Measurements from ENCODE around the gene PTPN3. TPM values are rescaled to one million over a fixed set of nuclear protein-coding genes. Genes with fewer than 3 reads are reported as not detected.

Gene PTPN3
- total RNA-seq, 2 donors from 2014 or later: 11.0 to 16.3 TPM

DNA sequence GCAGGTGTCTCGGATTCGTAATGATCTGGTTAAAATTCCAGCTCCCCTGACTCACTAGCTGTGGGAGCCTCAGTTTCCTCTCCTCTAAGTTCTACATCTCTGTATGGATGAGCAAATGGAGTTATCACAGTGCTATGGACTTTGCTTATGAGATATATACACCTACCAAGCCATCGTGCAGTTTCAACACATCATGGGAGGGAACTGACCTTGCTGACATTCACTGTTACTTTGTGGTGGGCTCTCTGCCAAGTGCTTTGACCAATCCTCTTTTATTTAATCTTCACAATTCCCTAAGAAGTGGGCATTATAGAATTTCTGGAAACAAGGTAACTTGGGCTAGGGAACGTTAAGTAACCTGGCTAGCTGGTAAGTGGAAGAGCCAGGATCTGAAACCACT, 70.2 kb downstream of the PTPN3 start:
- H3K36me3 ChIP-seq: no peaks in the 10 kb centered on the region
- no peak for DNase-seq (ENCODE audit: low spot score)
- 79% methylated on average over 4 of the region's 4 CpGs for WGBS
- H3K27ac ChIP-seq: no peak overlapping the region
- no peak overlapping the region for H3K4me3 ChIP-seq
- intact Hi-C loops (cut with DNase I): no loop called here
- H3K27me3 ChIP-seq (replicated peaks; ENCODE audit: insufficient read depth): no peaks in the 10 kb centered on the region
- no peaks in the 10 kb centered on the region for H3K4me1 ChIP-seq (replicated peaks)
- no peaks in the 10 kb centered on the region for H3K9me3 ChIP-seq
- no peak for TF ChIP-seq POLR2A (IDR thresholded peaks at IDR 0.05)
- TF ChIP-seq, protein P1, sequence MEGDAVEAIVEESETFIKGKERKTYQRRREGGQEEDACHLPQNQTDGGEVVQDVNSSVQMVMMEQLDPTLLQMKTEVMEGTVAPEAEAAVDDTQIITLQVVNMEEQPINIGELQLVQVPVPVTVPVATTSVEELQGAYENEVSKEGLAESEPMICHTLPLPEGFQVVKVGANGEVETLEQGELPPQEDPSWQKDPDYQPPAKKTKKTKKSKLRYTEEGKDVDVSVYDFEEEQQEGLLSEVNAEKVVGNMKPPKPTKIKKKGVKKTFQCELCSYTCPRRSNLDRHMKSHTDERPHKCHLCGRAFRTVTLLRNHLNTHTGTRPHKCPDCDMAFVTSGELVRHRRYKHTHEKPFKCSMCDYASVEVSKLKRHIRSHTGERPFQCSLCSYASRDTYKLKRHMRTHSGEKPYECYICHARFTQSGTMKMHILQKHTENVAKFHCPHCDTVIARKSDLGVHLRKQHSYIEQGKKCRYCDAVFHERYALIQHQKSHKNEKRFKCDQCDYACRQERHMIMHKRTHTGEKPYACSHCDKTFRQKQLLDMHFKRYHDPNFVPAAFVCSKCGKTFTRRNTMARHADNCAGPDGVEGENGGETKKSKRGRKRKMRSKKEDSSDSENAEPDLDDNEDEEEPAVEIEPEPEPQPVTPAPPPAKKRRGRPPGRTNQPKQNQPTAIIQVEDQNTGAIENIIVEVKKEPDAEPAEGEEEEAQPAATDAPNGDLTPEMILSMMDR (IDR thresholded peaks at IDR 0.05): no peak
- TF ChIP-seq POLR2AphosphoS5 (IDR thresholded peaks at IDR 0.05): no peak

- H3K4me3 ChIP-seq: no peak overlapping the region
- H3K27ac ChIP-seq: no peak overlapping the region
- peaks cover 6% of the 10 kb centered on the region for H3K4me1 ChIP-seq (replicated peaks)
- H3K36me3 ChIP-seq: no peaks in the 10 kb centered on the region
- 78% methylated on average over 9 of the region's 9 CpGs for WGBS
- TF ChIP-seq POLR2AphosphoS5 (IDR thresholded peaks at IDR 0.05) (no peak), POLR2A (IDR thresholded peaks at IDR 0.05) (no peak)
- TF ChIP-seq, protein P1 (IDR thresholded peaks at IDR 0.05): no peak
- no peak for DNase-seq (ENCODE audit: low spot score)
- H3K9me3 ChIP-seq: no peaks in the 10 kb centered on the region
- no peaks in the 10 kb centered on the region for H3K27me3 ChIP-seq (replicated peaks; ENCODE audit: insufficient read depth)
- intact Hi-C loops (cut with DNase I): no loop called here
Measured at GRCh38 chr9:109426626-109427402, 71.3 kb downstream of the PTPN3 start.

DNA sequence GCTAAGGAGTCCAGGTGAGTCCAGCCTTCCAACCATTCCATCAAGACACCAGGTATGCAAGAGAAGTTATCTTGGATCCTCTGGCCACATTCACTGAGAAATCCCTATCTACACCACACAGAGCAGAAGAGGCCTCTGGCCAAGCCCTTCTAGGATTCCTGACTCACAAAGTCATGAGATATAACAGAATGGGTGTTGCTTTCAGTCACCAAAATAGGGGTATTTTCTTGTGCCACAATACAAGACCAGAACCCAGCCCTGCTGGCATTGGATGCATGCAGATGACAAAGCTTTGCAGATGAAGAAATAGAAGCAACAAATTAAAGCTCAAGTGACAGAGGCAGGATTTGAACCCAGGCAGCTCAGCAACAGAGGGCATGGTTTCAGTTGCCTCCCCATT, 73.5 kb downstream of the PTPN3 start:
- Histone ChIP-seq H3K36me3 (no peaks in the 10 kb centered on the region), H3K9me3 (no peaks in the 10 kb centered on the region), H3K27me3 (replicated peaks; ENCODE audit: insufficient read depth) (no peaks in the 10 kb centered on the region), H3K4me1 (replicated peaks) (peaks cover 8% of the 10 kb centered on the region), H3K4me3 (no peak overlapping the region), H3K27ac (no peak overlapping the region)
- no peak for DNase-seq (ENCODE audit: low spot score)
- intact Hi-C loops (cut with DNase I): no loop called here
- TF ChIP-seq POLR2AphosphoS5 (IDR thresholded peaks at IDR 0.05): no peak
- TF ChIP-seq POLR2A (IDR thresholded peaks at IDR 0.05): no peak
- TF ChIP-seq, protein P1 (IDR thresholded peaks at IDR 0.05): no peak

DNA sequence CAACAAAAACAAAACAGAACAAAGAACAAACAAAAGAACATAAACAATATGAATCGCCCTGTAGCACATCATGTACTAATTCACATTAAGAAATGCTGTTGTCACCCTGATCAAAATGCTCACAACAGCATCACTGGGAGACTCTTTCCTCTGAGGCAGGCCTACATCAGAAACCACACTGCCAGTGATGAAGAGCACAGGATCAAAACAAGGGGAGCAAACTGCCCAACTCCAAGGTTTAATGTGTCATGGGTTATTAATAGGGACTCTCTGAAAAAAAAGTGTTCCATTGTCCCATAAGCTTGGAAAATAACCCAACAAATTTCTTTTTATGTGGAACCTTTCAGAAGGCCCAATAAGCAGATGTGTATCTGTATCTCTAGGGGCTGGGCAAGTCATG, 74.2 kb downstream of the PTPN3 start:
- TF ChIP-seq, protein P1 (IDR thresholded peaks at IDR 0.05): no peak
- TF ChIP-seq POLR2AphosphoS5 (IDR thresholded peaks at IDR 0.05) (no peak), POLR2A (IDR thresholded peaks at IDR 0.05) (no peak)
- H3K36me3 ChIP-seq: no peaks in the 10 kb centered on the region
- DNase-seq (ENCODE audit: low spot score): no peak
- H3K4me3 ChIP-seq: no peak overlapping the region
- 64% methylated on average over 1 of the region's 1 CpG for WGBS
- H3K4me1 ChIP-seq (replicated peaks): peaks cover 8% of the 10 kb centered on the region
- peak overlapping the region in 1 of 2 donors; percentile 12 for H3K27ac ChIP-seq
- H3K9me3 ChIP-seq: no peaks in the 10 kb centered on the region
- intact Hi-C loops (cut with DNase I): no loop called here
- H3K27me3 ChIP-seq (replicated peaks; ENCODE audit: insufficient read depth): no peaks in the 10 kb centered on the region

- Histone ChIP-seq H3K4me3 (no peak overlapping the region), H3K27me3 (replicated peaks; ENCODE audit: insufficient read depth) (no peaks in the 10 kb centered on the region), H3K36me3 (no peaks in the 10 kb centered on the region), H3K9me3 (no peaks in the 10 kb centered on the region), H3K4me1 (replicated peaks) (peaks cover 8% of the 10 kb centered on the region), H3K27ac (peak overlapping the region; percentile 45 to 55)
- peak; percentile 86 for DNase-seq (ENCODE audit: low spot score)
- intact Hi-C loops (cut with DNase I): no loop called here
- TF ChIP-seq, protein P1 (IDR thresholded peaks at IDR 0.05): no peak
- TF ChIP-seq POLR2AphosphoS5 (IDR thresholded peaks at IDR 0.05): peak; percentile 88
- 36% methylated on average over 7 of the region's 7 CpGs for WGBS
Measured at GRCh38 chr9:109422641-109423040, 75.5 kb downstream of the PTPN3 start.
